Pancreas (tissue), 10 donors: ENCODE measurements around the gene CDC42BPB. TPM values are rescaled to one million over a fixed set of nuclear protein-coding genes. Genes with fewer than 3 reads are reported as not detected.
A peak's percentile ranks its signal among the peaks of the same experiment; 100 is the strongest.

Experiments used
- ATAC-seq, 4 donors: fragments of 200-7000 bp; cut with Tn5 transposase; one replicate each; pipeline versions ENCODE4 v1.8.0 to v1.9.1; 2020; ENCODE audit warnings: mild to moderate bottlenecking in 4 of 4, moderate library complexity in 4 of 4
- DNase-seq, 6 donors: peaks; one replicate each; pipeline ENCODE4 v3.0.0-alpha.2; 2020
- FAIRE-seq: peaks from 2 replicates; lab custom pipeline; 2012; peaks lifted over from hg19 to GRCh38; lab: Jason Lieb, UNC
- H3K27ac ChIP-seq, 4 donors: fragments of 200-600 bp; sonication (generic); 1 replicate in 3 of 4; 2 replicates in 1 of 4; pipeline versions ENCODE4 v1.5.0 to v1.8.0; 2020
- H3K27me3 ChIP-seq, 4 donors: fragments of 200-600 bp; one replicate each; pipeline ENCODE4 v1.8.0; 2021
- H3K36me3 ChIP-seq, 3 donors: fragments of 200-600 bp; sonication (generic) in 1 of 3; one replicate each; pipeline versions ENCODE4 v1.5.0 to v1.8.0; 2020 to 2021
- H3K4me1 ChIP-seq, 3 donors: fragments of 200-600 bp; one replicate each; pipeline ENCODE4 v1.8.0; 2021
- H3K4me3 ChIP-seq, 4 donors: fragments of 200-600 bp; sonication (generic) in 2 of 4; one replicate each; pipeline versions ENCODE4 v1.5.0 to v1.8.0; 2020 to 2021
- H3K9me3 ChIP-seq, 4 donors: fragments of 200-600 bp; one replicate each; pipeline ENCODE4 v1.8.0; 2021
- WGBS, 2 donors: extraction: QIAGEN DNeasy Blood & Tissue Kit; methylation state at CpG; one replicate each; pipeline ENCODE4 v1.1.7; 2013; 5-methylcytosine and 5-hydroxymethylcytosine counted together
- intact Hi-C, 3 donors: fragments of 100-400 bp; cut with DNase I; formaldehyde crosslinking; loops; one replicate each; pipeline versions ENCODE4 v1.11.1 to v1.14.2; 2022
- polyA plus RNA-seq, 2 donors: library from polyadenylated mRNA; stranded (reverse); fragments of 200-250 nt; gene quantifications; one replicate each; pipeline ENCODE4 v1.2.3, GENCODE V29; 2013
- total RNA-seq, 6 donors: library from RNA; stranded (reverse); fragmentation: NEBNext Ultra II Directional in 4 of 6; extraction: Animal tissue kit (Norgen Biotek cat#: 25700) in 4 of 6; gene quantifications; one replicate each; pipeline versions ENCODE4 v1.2.1 to v1.2.4, GENCODE V29; 2021 to 2023
- TF ChIP-seq, protein P1 (sequence below), 4 donors: fragments of 200-600 bp; sonication (generic) in 3 of 4; IDR thresholded peaks; one replicate each; pipeline versions ENCODE4 v1.5.0 to v1.8.0; 2021; ENCODE audit warnings: antibody characterized with exemption in 4 of 4
- donor health status: healthy with polysubstance abuse.
- donor health status: DM: no; HTN: no; CAD: no; lungs with moderate emphysema.
- donor health status: DM: no; HTN: no; CAD: no.
- donor health status: control.
- donor health status: control.
- donor health status: Bipolar disorder and iron deficiency.
- donor health status: DM: yes; HTN: yes; CAD: no.
- donor health status: DM: no; HTN: no; CAD: no.
- donor health status: DM: no; HTN: no; CAD: no.
- donor health status: DM: yes; HTN: yes; CAD: no.

The CDC42BPB gene
- total and polyA plus RNA-seq, 8 donors, result 27.2 to 45.5 (median 32.7) TPM

DNA sequence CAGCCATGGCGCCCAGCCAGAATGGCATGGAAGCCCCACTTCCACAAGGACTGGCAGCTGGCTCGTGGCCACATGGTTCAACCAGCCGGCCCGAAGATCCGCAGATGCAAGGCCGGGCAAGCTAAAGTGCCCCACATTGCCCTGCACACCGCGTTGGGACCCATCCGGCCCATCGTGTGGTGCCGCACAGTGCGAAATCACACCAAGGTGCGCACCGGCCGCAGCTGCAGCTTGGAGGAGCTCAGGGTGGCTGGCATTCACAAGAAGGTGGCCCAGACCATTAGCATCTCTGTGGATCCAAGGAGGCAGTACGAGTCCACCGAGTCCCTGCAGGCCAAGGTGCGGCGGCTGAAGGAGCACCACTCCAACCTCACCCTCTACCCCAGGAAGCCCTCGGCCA lies 15.9 kb downstream of the CDC42BPB start:
- DNase-seq, result peak in 1 of 6 donors; percentile 43
- no peak for ATAC-seq
- no peaks in the 10 kb centered on the region for H3K36me3 ChIP-seq
- H3K4me1 ChIP-seq, result peaks cover 0 to 23% (median 23%) of the 10 kb centered on the region in 3 donors
- 96% methylated on average over 20 of the region's 20 CpGs for WGBS, 2 donors
- no peaks in the 10 kb centered on the region for H3K9me3 ChIP-seq
- H3K27me3 ChIP-seq, result no peaks in the 10 kb centered on the region
- no peak for FAIRE-seq
- intact Hi-C loops, result no loop called here
- TF ChIP-seq, protein P1, sequence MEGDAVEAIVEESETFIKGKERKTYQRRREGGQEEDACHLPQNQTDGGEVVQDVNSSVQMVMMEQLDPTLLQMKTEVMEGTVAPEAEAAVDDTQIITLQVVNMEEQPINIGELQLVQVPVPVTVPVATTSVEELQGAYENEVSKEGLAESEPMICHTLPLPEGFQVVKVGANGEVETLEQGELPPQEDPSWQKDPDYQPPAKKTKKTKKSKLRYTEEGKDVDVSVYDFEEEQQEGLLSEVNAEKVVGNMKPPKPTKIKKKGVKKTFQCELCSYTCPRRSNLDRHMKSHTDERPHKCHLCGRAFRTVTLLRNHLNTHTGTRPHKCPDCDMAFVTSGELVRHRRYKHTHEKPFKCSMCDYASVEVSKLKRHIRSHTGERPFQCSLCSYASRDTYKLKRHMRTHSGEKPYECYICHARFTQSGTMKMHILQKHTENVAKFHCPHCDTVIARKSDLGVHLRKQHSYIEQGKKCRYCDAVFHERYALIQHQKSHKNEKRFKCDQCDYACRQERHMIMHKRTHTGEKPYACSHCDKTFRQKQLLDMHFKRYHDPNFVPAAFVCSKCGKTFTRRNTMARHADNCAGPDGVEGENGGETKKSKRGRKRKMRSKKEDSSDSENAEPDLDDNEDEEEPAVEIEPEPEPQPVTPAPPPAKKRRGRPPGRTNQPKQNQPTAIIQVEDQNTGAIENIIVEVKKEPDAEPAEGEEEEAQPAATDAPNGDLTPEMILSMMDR (IDR thresholded peaks at IDR 0.05), result no peak
- no peak overlapping the region for H3K27ac ChIP-seq
- H3K4me3 ChIP-seq, result no peak overlapping the region

DNA sequence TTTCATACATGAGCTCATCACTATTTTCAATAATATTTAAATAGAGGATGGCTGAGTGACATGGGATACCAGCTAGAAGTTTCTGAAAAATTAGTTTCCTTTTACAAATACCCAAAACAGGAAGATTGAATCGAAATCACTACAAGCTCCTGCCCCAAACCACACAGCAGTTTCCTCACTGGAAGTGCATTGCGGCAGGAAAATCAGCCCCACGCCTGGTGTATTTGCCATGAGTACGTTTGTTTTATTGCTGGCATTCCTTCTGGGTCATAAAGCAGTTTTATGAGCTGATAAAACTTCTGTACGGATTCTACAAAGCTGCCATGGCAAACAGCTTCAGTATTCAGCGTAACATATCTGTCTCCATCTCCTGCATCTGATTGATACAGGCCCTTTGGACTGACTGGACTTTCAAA lies 23.7 kb downstream of the CDC42BPB start:
- H3K4me1 ChIP-seq, result peaks cover 0 to 6% (median 0%) of the 10 kb centered on the region in 3 donors
- WGBS, 2 donors, result 54 to 68% methylated on average over 6 of the region's 6 CpGs
- H3K27me3 ChIP-seq, result no peaks in the 10 kb centered on the region
- FAIRE-seq (peak; percentile 68), DNase-seq (no peak), ATAC-seq (no peak)
- TF ChIP-seq, protein P1 (IDR thresholded peaks at IDR 0.05), result no peak
- H3K27ac ChIP-seq, result no peak overlapping the region
- intact Hi-C loops, result no loop called here
- no peaks in the 10 kb centered on the region for H3K36me3 ChIP-seq
- no peaks in the 10 kb centered on the region for H3K9me3 ChIP-seq
- H3K4me3 ChIP-seq, result no peak overlapping the region

DNA sequence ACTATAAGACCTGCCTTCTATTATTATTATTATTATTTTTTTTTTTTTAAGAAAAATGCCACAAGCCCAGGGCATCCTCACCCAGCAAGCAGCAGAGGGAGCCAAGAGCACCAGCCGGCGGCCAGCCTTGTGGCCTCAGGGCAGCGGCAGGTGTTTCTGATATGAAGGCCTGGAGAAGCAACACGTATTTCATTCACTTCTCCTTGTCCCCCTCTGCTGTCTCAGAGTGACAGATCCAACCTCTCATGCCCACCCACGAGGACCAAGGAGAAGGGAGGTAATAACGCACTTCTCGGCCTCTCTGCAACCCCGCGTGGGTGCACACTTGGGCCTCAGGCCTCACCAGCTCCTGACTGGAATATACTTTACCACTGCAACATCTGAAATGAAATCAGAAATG lies 25.4 kb downstream of the CDC42BPB start:
- Histone ChIP-seq H3K27ac (no peak overlapping the region), H3K4me1 (peaks cover 0 to 6% (median 0%) of the 10 kb centered on the region in 3 donors)

DNA sequence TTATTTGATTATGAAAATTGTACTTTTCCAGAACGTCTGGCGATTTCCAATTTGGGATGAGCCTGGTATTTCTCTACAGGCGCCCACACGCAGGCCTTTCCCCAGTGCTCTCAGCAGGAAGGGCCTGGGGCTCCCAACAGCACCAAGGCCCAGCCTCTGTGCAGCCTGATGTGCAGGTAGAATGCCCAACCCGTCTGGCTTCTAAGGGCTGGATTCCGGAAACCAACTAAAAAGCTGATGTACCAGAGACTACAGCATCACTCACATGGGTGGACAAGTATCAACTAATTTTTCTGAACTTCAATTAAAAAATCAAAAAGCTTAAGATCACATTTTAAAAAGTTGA lies 25.8 kb downstream of the CDC42BPB start:
- intact Hi-C loops, result no loop called here
- Histone ChIP-seq H3K27ac (no peak overlapping the region), H3K36me3 (no peaks in the 10 kb centered on the region), H3K27me3 (no peaks in the 10 kb centered on the region), H3K4me1 (peaks cover 0 to 6% (median 0%) of the 10 kb centered on the region in 3 donors), H3K9me3 (no peaks in the 10 kb centered on the region), H3K4me3 (no peak overlapping the region)
- WGBS, 2 donors, result 55 to 69% methylated on average over 6 of the region's 6 CpGs
- no peak for FAIRE-seq
- TF ChIP-seq, protein P1 (IDR thresholded peaks at IDR 0.05), result no peak
- ATAC-seq, result peak in 2 of 4 donors; percentile 8 to 18
- no peak for DNase-seq

More for the DNA sequence above, 25.4 kb downstream of the CDC42BPB start:
- ATAC-seq, result peak; percentile 71 to 83 (median 81)
- intact Hi-C loops, result no loop called here
- Histone ChIP-seq H3K4me3 (no peak overlapping the region), H3K27me3 (no peaks in the 10 kb centered on the region), H3K36me3 (no peaks in the 10 kb centered on the region), H3K9me3 (no peaks in the 10 kb centered on the region)
- no peak for FAIRE-seq
- TF ChIP-seq, protein P1 (IDR thresholded peaks at IDR 0.05), result no peak
- 47 to 55% methylated on average over 9 of the region's 9 CpGs for WGBS, 2 donors
- DNase-seq, result peak in 2 of 6 donors; percentile 43 to 65

DNA sequence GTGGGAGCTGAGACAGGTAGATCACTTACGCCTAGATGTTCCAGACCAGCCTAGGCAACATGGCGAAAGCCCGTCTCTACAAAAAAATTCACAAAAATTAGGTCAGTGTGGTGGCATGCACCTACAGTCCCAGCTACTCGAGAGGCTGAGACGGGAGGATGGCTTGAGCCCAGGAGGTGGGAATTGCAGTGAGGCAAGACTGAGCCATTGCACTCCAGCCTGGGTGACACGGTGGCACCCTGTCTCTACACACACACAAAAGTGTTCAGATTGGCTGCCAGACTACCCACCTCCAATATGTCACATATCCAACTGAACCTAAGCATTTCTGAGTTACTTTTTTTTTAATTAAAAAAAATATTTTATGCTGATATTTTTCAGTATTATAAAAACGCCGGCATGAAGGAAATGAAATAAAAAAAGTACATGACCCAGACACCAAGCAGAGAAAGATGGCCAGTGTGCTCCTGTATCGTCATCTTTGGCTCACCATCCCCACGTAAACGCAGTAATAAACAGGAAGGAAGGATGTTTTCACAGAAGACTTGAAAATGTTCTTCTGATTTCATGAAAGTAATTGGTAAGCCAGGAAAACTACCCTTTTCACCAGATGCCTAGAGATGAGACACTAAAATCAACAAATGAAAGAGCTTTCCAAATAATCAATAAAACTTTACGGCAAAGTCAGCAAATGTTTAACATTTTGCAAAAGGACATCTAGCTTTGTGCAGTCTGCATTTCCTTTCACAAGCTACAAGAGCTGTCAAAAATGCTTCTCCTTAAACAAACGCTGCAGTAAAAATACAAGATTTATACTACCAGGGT lies 26.4 kb downstream of the CDC42BPB start:
- Histone ChIP-seq H3K4me3 (no peak overlapping the region), H3K27ac (no peak overlapping the region), H3K4me1 (peaks cover 0 to 6% (median 0%) of the 10 kb centered on the region in 3 donors), H3K27me3 (no peaks in the 10 kb centered on the region), H3K9me3 (no peaks in the 10 kb centered on the region), H3K36me3 (no peaks in the 10 kb centered on the region)
- FAIRE-seq (no peak), DNase-seq (no peak), ATAC-seq (no peak)
- TF ChIP-seq, protein P1 (IDR thresholded peaks at IDR 0.05), result no peak
- intact Hi-C loops, result no loop called here
- 76 to 82% methylated on average over 13 of the region's 13 CpGs for WGBS, 2 donors
